Skeletal muscle cell (primary cell): Measurements from ENCODE around the gene KRT72.

ENCODE experiments used
- DNase-seq: peaks from one replicate; pipeline ENCODE4 v3.0.0-alpha.2; 2010; ENCODE audit warnings: low read depth
- H3K4me3 ChIP-seq: 2 replicates; pipeline ENCODE4 v1.5.1; 2011; ENCODE audit warnings: low read depth, mild to moderate bottlenecking, control low read depth, low read length, moderate library complexity

Gene KRT72

DNA sequence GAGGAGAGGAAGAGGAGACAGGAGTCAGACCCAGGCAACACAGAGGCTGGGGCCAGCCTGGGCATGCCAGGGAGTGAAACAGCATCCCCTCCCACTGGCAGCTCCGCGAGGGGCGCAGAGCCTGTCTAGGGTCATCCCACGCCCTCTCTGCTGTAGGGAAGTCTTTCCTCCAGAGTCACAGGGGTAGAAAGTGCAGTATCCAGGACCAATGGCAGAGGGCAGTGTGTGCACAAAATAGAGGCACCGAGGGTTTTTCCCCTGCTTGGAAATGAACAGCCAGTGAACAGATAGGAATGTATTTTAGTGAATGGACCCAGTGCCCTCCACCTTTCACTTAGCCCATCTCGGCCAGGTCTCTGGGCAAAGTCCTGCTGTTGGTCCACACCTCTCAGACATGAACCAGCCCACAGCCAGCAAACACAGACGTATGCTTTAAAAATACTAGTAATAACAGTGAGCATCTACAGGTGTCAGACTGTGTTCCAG lies 18.2 kb downstream of the KRT72 start:
- H3K4me3 ChIP-seq, result no peak overlapping the region
- no peak for DNase-seq

GRCh38 chr12:52582486-52582885 lies 18.8 kb downstream of the KRT72 start:
- H3K4me3 ChIP-seq, result no peak overlapping the region
- no peak for DNase-seq

DNA sequence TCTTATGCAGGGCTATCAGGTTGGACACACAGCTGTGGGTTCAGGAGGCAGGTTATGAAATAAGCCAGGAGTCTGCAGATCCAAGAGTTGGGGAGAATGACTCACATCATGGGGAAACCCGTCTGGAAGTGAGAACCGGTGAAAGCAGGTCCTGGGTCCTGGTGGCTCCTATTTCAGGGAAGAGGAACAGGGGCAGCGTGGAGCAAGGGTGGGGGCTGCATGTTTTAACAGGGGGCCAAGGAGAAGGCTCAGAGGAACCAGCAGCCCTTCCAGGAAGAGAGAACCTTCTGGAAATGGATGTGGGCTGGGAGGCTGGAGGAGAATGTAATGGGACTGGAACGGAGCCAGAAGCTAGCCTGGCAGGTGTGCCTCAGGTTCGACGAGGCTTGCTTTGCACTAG lies 19.8 kb downstream of the KRT72 start:
- DNase-seq, result no peak
- H3K4me3 ChIP-seq, result no peak overlapping the region

GRCh38 chr12:52581066-52581465 lies 20.2 kb downstream of the KRT72 start:
- DNase-seq, result no peak
- H3K4me3 ChIP-seq, result no peak overlapping the region

- no peak overlapping the region for H3K4me3 ChIP-seq
- DNase-seq, result no peak
Observed at GRCh38 chr12:52580496-52580895, 20.8 kb downstream of the KRT72 start.

GRCh38 chr12:52579468-52580465 lies 21.5 kb downstream of the KRT72 start:
- DNase-seq, result no peak

DNA sequence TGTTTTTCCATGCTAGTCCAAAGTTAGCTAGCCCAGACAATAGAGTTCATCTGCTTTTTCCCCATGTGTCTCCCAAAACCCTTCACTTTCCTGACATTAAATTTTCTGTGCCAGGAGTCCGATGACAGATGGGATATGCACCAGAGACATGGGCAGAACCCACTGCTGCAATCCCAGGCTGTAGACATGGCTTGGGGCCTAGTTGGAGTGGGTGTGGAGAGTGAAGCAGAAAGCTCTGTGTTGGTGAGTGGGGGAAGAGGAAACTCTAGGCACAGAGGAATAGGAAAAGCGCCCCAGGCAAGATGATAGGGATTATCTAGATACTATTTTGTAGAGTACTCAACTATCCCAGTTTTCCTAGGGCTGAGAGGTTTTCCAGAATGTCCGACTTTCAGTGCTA lies 22.8 kb downstream of the KRT72 start:
- DNase-seq, result no peak
- H3K4me3 ChIP-seq, result no peak overlapping the region

More at GRCh38 chr12:52579468-52580465, 21.5 kb downstream of the KRT72 start:
- H3K4me3 ChIP-seq, result no peak overlapping the region

DNA sequence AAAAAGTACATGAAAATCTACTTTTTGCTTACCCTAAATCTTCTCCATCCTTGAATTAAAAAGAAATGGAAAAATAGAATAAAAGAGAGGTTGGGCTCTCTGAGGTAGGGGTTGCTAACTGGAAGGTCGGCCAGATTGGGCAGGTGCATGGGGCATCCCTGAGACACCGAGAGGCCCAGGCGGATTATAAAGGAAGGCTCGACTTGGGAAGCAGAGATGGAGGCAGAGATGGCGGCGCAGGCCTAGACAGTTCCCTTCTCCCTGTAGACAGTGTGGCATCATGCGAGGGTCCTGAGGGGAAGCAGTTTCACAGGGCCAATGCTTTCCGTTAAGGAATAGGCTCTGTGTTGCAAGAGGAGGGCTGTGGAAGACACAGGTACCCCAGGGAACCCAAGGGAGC lies 23.9 kb downstream of the KRT72 start:
- DNase-seq, result no peak
- H3K4me3 ChIP-seq, result no peak overlapping the region

- no peak overlapping the region for H3K4me3 ChIP-seq
- DNase-seq, result no peak
Observed at GRCh38 chr12:52575948-52576347, 25.3 kb downstream of the KRT72 start.

GRCh38 chr12:52575256-52575655 lies 26.0 kb downstream of the KRT72 start:
- no peak for DNase-seq

GRCh38 chr12:52573743-52574142 lies 27.5 kb downstream of the KRT72 start, which contains the start of gene KRT74:
Gene KRT74 (minus strand): TSS chr12:52573843. CDS start chr12:52573777, 66 bp downstream.
- no peak for DNase-seq
- no peak within 1 kb of the TSS for H3K4me3 ChIP-seq

More at GRCh38 chr12:52575256-52575655, 26.0 kb downstream of the KRT72 start:
- no peak overlapping the region for H3K4me3 ChIP-seq

- DNase-seq, result no peak
Observed at GRCh38 chr12:52573306-52573705, 28.0 kb downstream of the KRT72 start.

GRCh38 chr12:52570511-52570910 lies 30.8 kb downstream of the KRT72 start:
- DNase-seq, result no peak
- H3K4me3 ChIP-seq, result no peak overlapping the region

More at GRCh38 chr12:52573306-52573705, 28.0 kb downstream of the KRT72 start:
- no peak overlapping the region for H3K4me3 ChIP-seq

GRCh38 chr12:52568111-52568510 lies 33.2 kb downstream of the KRT72 start:
- H3K4me3 ChIP-seq, result no peak overlapping the region
- DNase-seq, result no peak

- H3K4me3 ChIP-seq, result no peak overlapping the region
- DNase-seq, result no peak
Observed at GRCh38 chr12:52566847-52567291, 34.4 kb downstream of the KRT72 start.

- no peak overlapping the region for H3K4me3 ChIP-seq
- DNase-seq, result no peak
Observed at GRCh38 chr12:52564582-52564981, 36.7 kb downstream of the KRT72 start.

DNA sequence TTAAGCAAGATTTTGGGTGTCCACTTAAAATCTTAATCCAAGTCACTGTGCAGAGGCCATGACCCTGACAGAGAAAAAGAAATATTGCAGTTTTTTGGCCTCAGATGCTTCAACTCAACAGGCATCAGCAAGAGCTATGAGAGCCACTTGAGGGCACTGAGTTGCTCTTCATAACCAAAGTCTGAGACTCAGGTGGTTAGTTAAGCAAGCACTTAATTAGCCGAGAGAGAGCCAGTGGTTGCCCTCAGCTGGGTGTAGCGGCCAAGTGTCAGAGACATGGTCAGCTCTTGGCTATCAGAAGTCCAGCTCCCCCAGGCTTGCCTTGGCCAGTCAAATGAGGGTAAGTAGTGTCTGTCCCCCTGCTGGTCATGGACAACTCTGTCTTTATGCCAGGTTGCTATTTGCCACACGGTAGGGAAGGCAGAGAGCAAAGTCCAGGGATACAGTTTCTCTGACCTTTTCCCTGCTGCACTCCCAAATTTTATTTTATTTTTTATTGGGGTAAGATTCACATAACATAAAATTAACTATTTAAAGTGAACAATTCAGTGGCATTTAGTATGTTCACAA lies 39.3 kb downstream of the KRT72 start:
- H3K4me3 ChIP-seq, result no peak overlapping the region
- DNase-seq, result no peak

GRCh38 chr12:52559979-52560378 lies 41.3 kb downstream of the KRT72 start:
- no peak overlapping the region for H3K4me3 ChIP-seq
- DNase-seq, result no peak

DNA sequence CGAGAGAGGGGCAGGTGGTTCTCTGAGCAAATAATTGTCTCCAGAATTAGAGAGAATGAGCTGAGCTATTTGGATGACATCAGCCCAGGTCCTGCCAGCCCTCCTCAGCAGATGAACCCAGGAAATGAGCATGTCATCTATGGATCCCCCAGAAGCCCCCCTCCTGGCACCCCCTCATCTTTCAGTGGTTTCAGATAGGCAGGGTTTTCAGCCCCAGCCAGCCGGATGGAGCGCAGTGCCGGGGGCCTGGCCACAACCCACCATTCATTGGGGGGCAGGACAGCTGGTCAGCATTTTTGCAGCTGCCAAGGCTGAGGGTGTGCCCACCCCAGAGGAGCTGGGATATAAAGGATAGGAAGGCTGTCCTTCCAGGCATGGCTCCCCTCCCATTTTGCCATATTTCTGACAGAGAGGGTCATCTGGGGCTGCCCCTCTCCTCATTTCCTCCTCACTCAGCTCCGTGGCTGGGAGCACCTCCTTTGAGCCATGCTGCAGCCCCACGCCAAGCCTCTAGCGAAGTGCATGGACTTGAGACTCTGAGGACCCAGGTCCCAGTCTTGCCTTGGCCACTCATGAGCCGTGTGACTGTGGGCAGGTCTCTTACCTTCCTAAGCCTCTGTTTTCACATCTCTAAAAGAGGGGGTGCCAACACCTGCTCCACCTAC lies 42.4 kb downstream of the KRT72 start:
- H3K4me3 ChIP-seq, result no peak overlapping the region
- DNase-seq, result no peak

GRCh38 chr12:52557476-52557875 lies 43.8 kb downstream of the KRT72 start:
- no peak overlapping the region for H3K4me3 ChIP-seq
- no peak for DNase-seq
